HFFc6 (cell line): ENCODE data around the gene SLC47A1. TPM values are rescaled to one million over a fixed set of nuclear protein-coding genes. Genes with fewer than 3 reads are reported as not detected.

Experiments
- DNase-seq: peaks from one replicate; pipeline ENCODE4 v3.0.0-alpha.2; 2018
- H3K27ac Mint-ChIP-seq: 2 replicates; pipeline ENCODE4 v1.8.0; 2020; ENCODE audit warnings: mild to moderate bottlenecking, mixed read lengths
- H3K27me3 Mint-ChIP-seq: 2 replicates; pipeline ENCODE4 v1.8.0; 2021; ENCODE audit warnings: mild to moderate bottlenecking, moderate library complexity, mixed read lengths; ENCODE audit not compliant: insufficient read depth
- H3K36me3 Mint-ChIP-seq: 2 replicates; pipeline ENCODE4 v1.8.0; 2021; ENCODE audit warnings: low read depth, mixed read lengths
- H3K4me1 Mint-ChIP-seq: 2 replicates; pipeline ENCODE4 v1.8.0; 2020; ENCODE audit warnings: low read depth, mixed read lengths
- H3K4me3 Mint-ChIP-seq: 2 replicates; pipeline ENCODE4 v1.8.0; 2020; ENCODE audit warnings: mild to moderate bottlenecking, moderate library complexity, mixed read lengths
- H3K9me3 Mint-ChIP-seq: 2 replicates; pipeline ENCODE4 v1.8.0; 2020; ENCODE audit warnings: mild to moderate bottlenecking, mixed read lengths
- CTCF ChIP-seq: fragments of 200-600 bp; sonication (generic); IDR thresholded peaks from 2 replicates; pipeline ENCODE4 v1.5.0; 2021; ENCODE audit warnings: antibody characterized with exemption, mild to moderate bottlenecking
- total RNA-seq, 6 experiments: library from RNA; stranded (reverse); fragmentation: NEBNext Ultra II Directional; extraction: Animal tissue kit (Norgen Biotek cat#: 25700); gene quantifications; 2 replicates in 1 of 6; 3 replicates in 5 of 6; pipeline ENCODE4 v1.2.3, GENCODE V29; 2021

SLC47A1 gene
- total RNA-seq, 6 experiments from 2014 or later = 0.14 TPM; not detected in 5

GRCh38 chr17:19619705-19620325, 86.2 kb downstream of the SLC47A1 start:
- Mint-ChIP-seq H3K9me3 (peaks cover 32% of the 10 kb centered on the region), H3K4me3 (no peak overlapping the region), H3K27ac (no peak overlapping the region), H3K4me1 (no peaks in the 10 kb centered on the region), H3K36me3 (peaks cover 21% of the 10 kb centered on the region), H3K27me3 (peaks cover 4% of the 10 kb centered on the region; the same call in 1 of the 2 replicates)
- DNase-seq = no peak
- TF ChIP-seq CTCF = no peak

GRCh38 chr17:19621697-19622096, 88.0 kb downstream of the SLC47A1 start:
- Mint-ChIP-seq H3K27ac (no peak overlapping the region), H3K4me3 (no peak overlapping the region), H3K36me3 (peaks cover 21% of the 10 kb centered on the region), H3K27me3 (peaks cover 4% of the 10 kb centered on the region), H3K9me3 (peaks cover 32% of the 10 kb centered on the region), H3K4me1 (no peaks in the 10 kb centered on the region)
- no peak for DNase-seq
- no peak for TF ChIP-seq CTCF

GRCh38 chr17:19626079-19626478, 92.4 kb downstream of the SLC47A1 start:
- H3K9me3 Mint-ChIP-seq = no peaks in the 10 kb centered on the region
- H3K36me3 Mint-ChIP-seq = no peaks in the 10 kb centered on the region
- peaks cover 4% of the 10 kb centered on the region for H3K27me3 Mint-ChIP-seq
- no peak for TF ChIP-seq CTCF
- no peak for DNase-seq
- peaks cover 6% of the 10 kb centered on the region for H3K4me1 Mint-ChIP-seq
- no peak overlapping the region for H3K27ac Mint-ChIP-seq
- H3K4me3 Mint-ChIP-seq = no peak overlapping the region

Other genes with a start within 250 kb of the SLC47A1 start
- 10 to 100 TPM; 18.0 to 28.9 (median 24.5) TPM for gene B9D1, start 171.1 kb upstream of the SLC47A1 start, total RNA-seq
- gene MAPK7, start 155.4 kb upstream of the SLC47A1 start, total RNA-seq = 10 to 100 TPM; 18.5 to 27.1 (median 23.9) TPM
- gene MFAP4, start 146.7 kb upstream of the SLC47A1 start, total RNA-seq = 10 to 100 TPM; 17.7 to 46.5 (median 22.0) TPM
- 1 to 10 TPM in 1 of 6 experiments, under 1 TPM in 5; 0.40 to 1.2 (median 0.73) TPM for gene RNF112, start 122.6 kb upstream of the SLC47A1 start, total RNA-seq
- gene ALDH3A2, start 114.9 kb downstream of the SLC47A1 start, total RNA-seq = 10 to 100 TPM; 12.0 to 20.6 (median 18.4) TPM
- not detected for gene SLC47A2, start 182.7 kb downstream of the SLC47A1 start, total RNA-seq
- under 1 TPM in 2 of 6 experiments, not detected in 4; 0.24 to 0.25 TPM for gene ALDH3A1, start 214.4 kb downstream of the SLC47A1 start, total RNA-seq